Panc1 (cell line): ENCODE measurements around the gene TBC1D10A. TPM values are rescaled to one million over a fixed set of nuclear protein-coding genes. Genes with fewer than 3 reads are reported as not detected.

Experiments used
- ATAC-seq: fragments of 200-7000 bp; cut with Tn5 transposase; 2 replicates; pipeline ENCODE4 v1.9.1; 2020; ENCODE audit warnings: mild to moderate bottlenecking, moderate library complexity
- BruUV-seq: library from RNA; stranded (reverse); fragments of 400-500 nt; replicated peaks from 2 replicates; lab custom pipeline; 2021; lab: Mats Ljungman, UMichigan
- CTCF ChIA-PET: fragments of 300-600 bp; sonication (Branson Sonifier 250); formaldehyde crosslinking; loops from one replicate; lab custom pipeline; 2022; ENCODE audit warnings: antibody characterized with exemption; lab: Charles Lee
- POLR2A ChIA-PET: fragments of 300-600 bp; sonication (Branson Sonifier 250); formaldehyde crosslinking; loops from one replicate; lab custom pipeline; 2022; ENCODE audit warnings: antibody characterized with exemption; lab: Charles Lee
- DNase-seq: peaks from one replicate; pipeline ENCODE4 v3.0.0-alpha.2; 2010; ENCODE audit warnings: low read depth, low spot score
- H3K27ac ChIP-seq: 2 replicates; pipeline ENCODE4 v1.5.1; 2011; ENCODE audit warnings: mild to moderate bottlenecking, low read length, inconsistent platforms
- H3K27me3 ChIP-seq: fragments of 200-500 bp; sonication (Bioruptor generic); 2 replicates; pipeline ENCODE4 v1.6.0; 2014; ENCODE audit warnings: low read length, inconsistent platforms; ENCODE audit not compliant: control insufficient read depth, insufficient read depth
- H3K36me3 ChIP-seq: fragments of 200-500 bp; sonication (Bioruptor generic); 2 replicates; pipeline ENCODE4 v1.5.1; 2014; ENCODE audit warnings: inconsistent platforms, mild to moderate bottlenecking, low read length, moderate library complexity; ENCODE audit not compliant: control insufficient read depth, insufficient read depth
- H3K4me1 ChIP-seq: 2 replicates; pipeline ENCODE4 v1.5.1; 2011; ENCODE audit warnings: inconsistent platforms, mild to moderate bottlenecking, low read length, moderate library complexity; ENCODE audit not compliant: control insufficient read depth, insufficient read depth
- H3K4me3 ChIP-seq, 2 experiments: 2 replicates each; pipeline ENCODE4 v1.5.1; 2011 to 2012; ENCODE audit warnings: low read depth in 2 of 2, low read length in 2 of 2, mild to moderate bottlenecking in 2 of 2, inconsistent platforms in 1 of 2, moderate library complexity in 1 of 2
- H3K9me3 ChIP-seq: fragments of 200-500 bp; sonication (Bioruptor generic); 2 replicates; pipeline ENCODE4 v1.5.1; 2014; ENCODE audit warnings: low read depth, mild to moderate bottlenecking, inconsistent platforms, low read length, moderate library complexity; ENCODE audit not compliant: control insufficient read depth, insufficient read depth
- CTCF ChIP-seq: fragments of 450-650 bp; IDR thresholded peaks from 2 replicates; pipeline ENCODE4 v1.5.1; 2017; ENCODE audit warnings: mild to moderate bottlenecking
- POLR2AphosphoS5 ChIP-seq: IDR thresholded peaks from 2 replicates; pipeline ENCODE4 v1.6.1; 2012; ENCODE audit warnings: mild to moderate bottlenecking, low read depth, low read length, moderate library complexity
- SIN3A ChIP-seq: IDR thresholded peaks from 2 replicates; pipeline ENCODE4 v1.6.1; 2012; ENCODE audit warnings: low read depth, mild to moderate bottlenecking, low read length, moderate library complexity, borderline replicate concordance; ENCODE audit not compliant: insufficient read depth
- TCF7L2 ChIP-seq: IDR thresholded peaks from 2 replicates; pipeline ENCODE4 v1.6.1; 2011; ENCODE audit warnings: mild to moderate bottlenecking, low read depth, low read length, inconsistent platforms
- in situ Hi-C: cut with HindIII; loops from 2 replicates; pipeline ENCODE4 v1.10.0; 2016; ENCODE audit warnings: low sequenced_read_pairs, low pct_unique_long_range_greater_than_20kb
- intact Hi-C: fragments of 100-400 bp; cut with micrococcal nuclease; formaldehyde crosslinking; loops from one replicate; pipeline ENCODE4 v1.10.0; 2022; ENCODE audit not compliant: unreplicated experiment
- total RNA-seq: library from RNA; stranded (reverse); gene quantifications from one replicate; pipeline ENCODE4 v1.2.1, GENCODE V29; 2021; ENCODE audit not compliant: unreplicated experiment
- TF ChIP-seq, protein P1 (sequence below), 2 experiments: IDR thresholded peaks; 2 replicates each; pipeline ENCODE4 v1.6.1; 2011 to 2012; ENCODE audit warnings: low read depth in 2 of 2, control low read depth in 1 of 2, low read length in 1 of 2, mild to moderate bottlenecking in 1 of 2, moderate library complexity in 1 of 2; ENCODE audit not compliant: insufficient read depth in 1 of 2

Gene TBC1D10A
- total RNA-seq, 1 experiment from 2014 or later = 14.9 TPM

DNA sequence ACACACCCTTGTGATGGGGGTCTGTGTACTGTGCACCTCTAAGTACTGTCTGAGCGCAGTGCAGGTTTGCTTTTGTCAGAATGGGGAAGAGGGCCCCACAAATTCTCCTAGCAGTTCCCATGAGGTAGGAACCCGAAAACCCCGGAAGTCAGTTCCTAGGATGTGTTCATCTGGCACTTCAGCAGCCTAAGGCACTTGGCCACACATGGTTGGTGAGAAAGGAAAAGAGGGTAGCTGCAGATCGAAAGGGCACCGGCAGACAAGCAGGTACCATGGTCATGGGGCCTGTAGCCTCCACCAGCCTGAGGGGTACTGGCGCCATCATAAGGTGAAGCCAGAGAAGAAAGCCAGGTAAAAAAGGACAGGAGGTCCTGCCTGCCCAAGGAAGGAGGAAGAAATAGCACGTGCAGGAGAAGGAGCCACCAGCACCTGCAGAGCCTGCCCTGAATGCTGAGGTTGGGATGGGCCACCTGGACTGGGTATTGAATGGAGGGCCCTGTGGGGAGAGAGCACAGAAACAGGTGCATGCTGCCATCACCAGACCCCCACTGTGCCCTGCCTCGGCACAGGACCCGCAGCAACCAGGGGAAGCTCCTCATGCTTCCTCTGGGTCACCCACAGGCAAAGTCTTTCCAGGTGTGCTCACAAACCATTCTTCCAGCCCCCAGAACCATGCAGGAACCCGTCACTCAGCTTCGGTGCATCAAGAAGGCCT, 29.3 kb downstream of the TBC1D10A start:
- H3K27ac ChIP-seq = no peak overlapping the region
- intact Hi-C loops = no loop called here
- no peaks in the 10 kb centered on the region for H3K4me1 ChIP-seq
- H3K27me3 ChIP-seq = no peaks in the 10 kb centered on the region
- no peak overlapping the region for H3K4me3 ChIP-seq
- POLR2A ChIA-PET = no interaction called here
- BruUV-seq = no TSS peak
- ATAC-seq (no peak), DNase-seq (no peak)
- TF ChIP-seq CTCF (no peak), TCF7L2 (no peak), POLR2AphosphoS5 (no peak), SIN3A (no peak)
- TF ChIP-seq, protein P1, sequence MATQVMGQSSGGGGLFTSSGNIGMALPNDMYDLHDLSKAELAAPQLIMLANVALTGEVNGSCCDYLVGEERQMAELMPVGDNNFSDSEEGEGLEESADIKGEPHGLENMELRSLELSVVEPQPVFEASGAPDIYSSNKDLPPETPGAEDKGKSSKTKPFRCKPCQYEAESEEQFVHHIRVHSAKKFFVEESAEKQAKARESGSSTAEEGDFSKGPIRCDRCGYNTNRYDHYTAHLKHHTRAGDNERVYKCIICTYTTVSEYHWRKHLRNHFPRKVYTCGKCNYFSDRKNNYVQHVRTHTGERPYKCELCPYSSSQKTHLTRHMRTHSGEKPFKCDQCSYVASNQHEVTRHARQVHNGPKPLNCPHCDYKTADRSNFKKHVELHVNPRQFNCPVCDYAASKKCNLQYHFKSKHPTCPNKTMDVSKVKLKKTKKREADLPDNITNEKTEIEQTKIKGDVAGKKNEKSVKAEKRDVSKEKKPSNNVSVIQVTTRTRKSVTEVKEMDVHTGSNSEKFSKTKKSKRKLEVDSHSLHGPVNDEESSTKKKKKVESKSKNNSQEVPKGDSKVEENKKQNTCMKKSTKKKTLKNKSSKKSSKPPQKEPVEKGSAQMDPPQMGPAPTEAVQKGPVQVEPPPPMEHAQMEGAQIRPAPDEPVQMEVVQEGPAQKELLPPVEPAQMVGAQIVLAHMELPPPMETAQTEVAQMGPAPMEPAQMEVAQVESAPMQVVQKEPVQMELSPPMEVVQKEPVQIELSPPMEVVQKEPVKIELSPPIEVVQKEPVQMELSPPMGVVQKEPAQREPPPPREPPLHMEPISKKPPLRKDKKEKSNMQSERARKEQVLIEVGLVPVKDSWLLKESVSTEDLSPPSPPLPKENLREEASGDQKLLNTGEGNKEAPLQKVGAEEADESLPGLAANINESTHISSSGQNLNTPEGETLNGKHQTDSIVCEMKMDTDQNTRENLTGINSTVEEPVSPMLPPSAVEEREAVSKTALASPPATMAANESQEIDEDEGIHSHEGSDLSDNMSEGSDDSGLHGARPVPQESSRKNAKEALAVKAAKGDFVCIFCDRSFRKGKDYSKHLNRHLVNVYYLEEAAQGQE (IDR thresholded peaks at IDR 0.05; ENCODE audit: insufficient read depth in 1 of 2, low read depth in 2 of 2, low read length in 1 of 2) = no peak
- no peaks in the 10 kb centered on the region for H3K9me3 ChIP-seq
- CTCF ChIA-PET = no interaction called here
- in situ Hi-C loops = no loop called here
- H3K36me3 ChIP-seq = no peaks in the 10 kb centered on the region

- no peaks in the 10 kb centered on the region for H3K27me3 ChIP-seq
- no TSS peak for BruUV-seq
- ATAC-seq (no peak), DNase-seq (no peak)
- no peaks in the 10 kb centered on the region for H3K9me3 ChIP-seq
- H3K4me1 ChIP-seq = no peaks in the 10 kb centered on the region
- no peak for TF ChIP-seq POLR2AphosphoS5
- TF ChIP-seq SIN3A = no peak
- no peak for TF ChIP-seq TCF7L2
- no peak for TF ChIP-seq CTCF
- TF ChIP-seq, protein P1 (IDR thresholded peaks at IDR 0.05; ENCODE audit: insufficient read depth in 1 of 2, low read depth in 2 of 2, low read length in 1 of 2) = no peak
- no peak overlapping the region for H3K4me3 ChIP-seq
- no peak overlapping the region for H3K27ac ChIP-seq
- no peaks in the 10 kb centered on the region for H3K36me3 ChIP-seq
- in situ Hi-C loops = no loop called here
- ChIA-PET CTCF (no interaction called here), POLR2A (no interaction called here)
- intact Hi-C loops = no loop called here
These were observed 29.9 kb downstream of the TBC1D10A start for GRCh38 chr22:30296833-30297232.
